Left hindlimb (tissue), 1 donor: Measurements from ENCODE around the gene RASGEF1B.

ENCODE experiments used
- DNase-seq: peaks from one replicate; pipeline ENCODE4 v3.0.0-alpha.2; 2018

Gene RASGEF1B

DNA sequence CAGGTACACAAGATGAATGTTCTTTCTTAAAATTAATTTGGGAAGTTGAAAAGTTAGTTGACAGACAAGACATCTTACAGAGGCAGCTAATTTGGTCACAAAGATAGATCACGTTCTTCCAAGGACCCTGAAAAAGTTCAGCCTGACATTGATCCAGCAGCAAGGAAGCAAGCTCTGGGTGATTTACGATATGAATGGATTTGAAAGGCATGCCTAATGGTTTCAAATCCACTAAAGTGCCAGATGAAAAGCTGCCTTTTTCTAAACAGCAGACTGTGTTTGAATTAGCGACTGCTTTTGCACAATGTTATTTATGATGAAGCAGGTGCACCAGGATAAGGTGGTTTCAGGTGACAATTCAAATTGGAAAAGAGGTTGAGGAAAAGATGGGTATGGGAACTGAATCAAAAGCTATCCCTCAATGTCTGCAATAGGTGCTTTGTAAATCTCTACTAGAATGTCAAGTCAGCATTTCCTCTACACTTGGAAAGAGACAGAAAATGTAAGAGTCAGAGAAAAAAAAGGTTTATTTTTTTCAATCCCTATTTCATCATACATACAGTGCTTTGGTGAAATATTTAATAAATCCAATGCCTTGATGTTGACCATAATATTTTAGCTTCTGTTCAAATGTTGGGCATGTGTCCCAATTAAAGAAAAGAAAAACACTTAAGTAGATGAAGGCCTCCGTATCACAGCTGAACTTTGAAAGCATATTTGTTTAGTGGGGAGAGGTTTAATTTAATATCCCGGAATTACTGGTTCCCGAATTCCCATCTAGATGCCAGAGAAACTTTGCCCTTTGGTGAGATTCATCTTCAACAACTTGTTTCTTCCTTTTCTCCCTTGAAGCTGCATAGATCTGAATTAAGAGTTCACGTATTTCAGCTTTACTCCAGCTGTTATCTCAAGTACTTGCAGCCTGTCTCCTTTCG lies 6.0 kb downstream of the RASGEF1B start:
- no peak for DNase-seq

DNA sequence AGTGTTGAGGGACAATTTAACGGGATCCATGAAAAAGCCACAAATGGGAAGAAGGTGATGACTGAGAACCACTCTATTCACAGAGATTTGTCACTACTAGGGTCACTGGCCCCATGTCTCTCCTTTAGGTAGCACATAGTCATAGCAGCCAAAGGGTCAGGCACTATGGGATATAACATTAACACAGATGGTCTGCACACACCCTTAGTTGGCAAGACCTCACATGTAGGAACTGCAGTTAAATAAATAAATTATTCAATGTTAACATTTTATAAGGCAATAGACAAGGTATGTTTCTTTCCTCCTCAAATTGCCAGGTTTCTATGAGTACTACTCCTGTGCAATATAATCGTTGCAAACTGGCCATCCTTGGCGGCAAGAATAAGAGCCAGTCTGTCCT lies 10.9 kb downstream of the RASGEF1B start:
- no peak for DNase-seq

DNA sequence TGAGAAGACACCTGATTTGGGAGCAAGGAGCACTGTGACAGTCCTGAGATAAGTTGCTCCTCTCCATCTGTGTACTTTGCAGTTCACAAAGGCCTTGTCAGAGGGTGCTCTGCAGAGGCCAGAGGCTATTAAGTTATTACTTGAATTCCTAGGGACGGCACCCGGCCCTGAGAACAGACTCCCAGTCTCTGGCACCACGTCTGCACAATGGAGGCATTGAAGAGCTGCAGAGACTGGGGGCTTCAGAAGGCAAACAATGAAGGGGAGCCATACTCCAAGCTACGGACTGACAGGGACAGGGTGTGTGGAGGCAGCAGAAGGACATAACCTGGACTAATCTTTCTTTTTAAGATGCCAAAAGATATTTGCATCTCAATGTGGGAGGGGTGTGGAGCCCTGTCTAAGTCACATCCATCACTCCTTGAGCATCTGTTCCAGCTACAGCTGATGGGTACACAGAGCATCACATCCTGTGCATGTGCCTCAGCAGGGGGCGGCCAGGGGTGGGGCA lies 11.5 kb downstream of the RASGEF1B start:
- no peak for DNase-seq

DNA sequence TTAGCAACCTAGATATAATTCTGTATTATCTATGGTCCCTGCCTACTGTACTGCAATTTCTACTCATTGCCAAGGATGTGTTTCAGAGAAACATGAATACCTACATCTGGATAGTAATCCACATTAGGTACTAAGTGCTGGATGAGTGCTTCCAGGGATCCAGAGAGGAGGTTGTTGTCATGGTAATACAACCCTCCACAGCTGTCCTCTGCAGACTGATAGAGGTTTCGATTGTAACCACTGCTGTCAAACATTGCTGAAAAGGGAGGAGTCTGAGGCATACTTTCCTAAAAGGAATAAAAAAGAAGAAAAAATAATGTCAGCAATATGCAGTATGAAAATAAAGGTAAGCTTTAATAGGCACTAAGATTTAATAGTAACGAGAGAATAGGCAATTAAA lies 12.5 kb downstream of the RASGEF1B start:
- no peak for DNase-seq

DNA sequence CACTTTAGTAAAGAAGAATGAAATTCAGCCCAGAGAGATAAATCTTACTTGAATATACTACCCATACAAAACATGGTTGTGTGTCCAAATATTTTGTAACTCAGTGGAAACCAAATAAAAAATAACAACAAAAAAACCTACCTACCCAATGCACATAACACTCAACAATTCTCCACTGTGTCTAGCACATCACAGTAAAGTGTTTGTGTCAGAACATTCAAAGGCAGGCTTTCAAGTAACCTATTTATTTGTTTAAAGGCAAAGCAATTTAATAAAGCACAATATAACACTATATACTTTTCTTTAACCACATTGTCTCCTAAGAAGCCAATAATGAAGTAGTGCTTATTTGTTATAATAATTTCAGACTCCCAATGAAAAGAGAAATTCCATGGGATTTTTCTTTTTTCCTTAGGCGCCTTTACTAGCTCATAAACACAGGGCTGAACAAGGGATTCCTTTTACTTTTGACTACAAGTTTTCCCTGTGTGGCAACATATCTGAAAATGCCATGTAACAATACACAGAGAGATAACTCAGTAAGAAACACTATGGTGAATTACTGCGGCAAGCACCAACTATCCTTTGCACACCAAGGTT lies 13.7 kb downstream of the RASGEF1B start:
- no peak for DNase-seq

DNA sequence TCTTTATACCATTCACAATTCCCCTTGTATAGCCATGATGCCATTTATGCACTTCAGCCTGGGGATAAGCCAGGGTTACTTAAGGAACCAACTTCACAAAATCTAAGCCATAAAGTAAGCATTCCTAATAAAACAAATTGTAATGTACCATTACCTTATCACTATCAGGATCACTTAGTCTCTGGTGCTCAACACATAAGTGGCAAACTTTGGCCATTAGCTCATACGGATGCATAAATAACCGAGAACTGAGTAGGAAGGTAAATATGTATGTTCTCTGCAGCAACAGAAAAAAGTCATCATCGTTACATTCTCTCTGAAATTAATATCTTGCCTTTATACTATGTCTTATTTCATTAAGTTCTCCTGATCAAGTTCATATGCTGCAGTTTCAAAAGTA lies 14.4 kb downstream of the RASGEF1B start:
- no peak for DNase-seq

DNA sequence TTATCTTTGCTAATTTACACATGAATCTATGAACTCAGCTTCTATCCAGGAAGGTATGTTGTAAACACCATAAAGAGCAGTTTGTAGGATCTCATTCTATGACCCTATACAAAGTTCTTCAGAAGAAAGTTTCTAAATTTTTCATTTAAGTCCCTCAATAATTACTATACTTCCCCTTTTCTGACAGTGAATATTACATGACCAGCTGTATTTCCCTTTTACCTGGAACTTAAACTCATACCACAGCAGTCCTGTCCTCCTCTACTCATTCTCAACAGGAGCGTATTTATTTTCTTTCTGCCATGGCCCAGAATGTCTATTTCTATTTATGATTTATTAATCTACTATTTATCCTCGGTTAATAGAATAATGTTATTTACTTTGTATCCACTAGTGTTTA lies 15.8 kb downstream of the RASGEF1B start:
- no peak for DNase-seq

DNA sequence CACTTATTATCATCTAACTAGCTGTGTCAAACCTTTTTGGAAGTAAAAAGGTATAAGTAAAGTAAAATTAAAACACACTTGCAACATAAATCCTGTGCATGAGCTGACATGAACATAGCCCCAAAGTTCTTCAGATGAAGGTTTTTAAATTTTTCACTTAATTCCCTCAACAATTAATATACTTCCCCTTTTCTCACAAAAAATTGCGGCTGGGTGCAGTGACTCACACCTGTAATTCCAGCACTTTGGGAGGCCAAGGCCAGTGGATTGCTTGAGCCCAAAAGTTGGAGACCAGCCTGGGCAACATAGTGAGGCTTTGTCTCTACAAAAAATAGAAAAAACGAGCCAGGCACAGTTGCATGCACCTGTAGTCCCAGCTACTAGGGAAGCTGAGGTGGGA lies 16.8 kb downstream of the RASGEF1B start:
- no peak for DNase-seq

DNA sequence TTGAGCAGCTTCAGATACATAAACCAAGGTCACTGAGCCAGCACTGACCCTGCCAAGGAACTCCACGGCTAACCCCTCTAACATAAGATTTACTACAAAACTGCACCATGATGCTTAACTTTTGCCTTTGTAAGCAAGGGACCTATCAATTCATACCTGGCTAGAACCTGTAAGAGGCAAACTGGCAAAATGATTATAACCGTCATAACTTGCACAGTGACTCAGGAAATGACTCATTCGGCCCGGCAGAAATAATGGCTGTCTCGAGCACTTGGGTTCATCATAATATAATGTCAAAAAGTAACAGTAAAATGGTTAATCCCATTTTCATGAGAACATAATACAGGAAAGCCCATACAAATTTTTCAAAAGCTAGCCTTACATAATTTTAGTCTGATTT lies 17.2 kb downstream of the RASGEF1B start:
- DNase-seq = no peak

DNA sequence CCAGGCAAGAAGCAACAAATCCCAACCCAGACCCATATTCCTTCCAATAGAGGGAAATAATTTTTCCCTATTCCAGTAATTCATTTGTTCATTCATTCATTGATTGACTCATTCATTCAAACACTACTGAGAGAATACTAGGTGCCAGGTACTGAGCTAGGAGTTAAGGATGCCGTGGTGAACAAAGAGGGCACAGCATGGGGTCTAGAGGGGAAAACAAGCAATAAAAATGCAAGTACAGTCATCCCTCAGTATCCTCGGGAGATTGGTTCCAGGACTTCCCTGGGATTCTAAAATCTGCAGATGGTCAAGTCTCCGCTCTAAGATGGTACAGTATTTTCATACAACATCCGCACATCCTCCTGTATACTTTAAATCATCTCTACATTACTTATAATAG lies 18.7 kb downstream of the RASGEF1B start:
- DNase-seq = no peak

DNA sequence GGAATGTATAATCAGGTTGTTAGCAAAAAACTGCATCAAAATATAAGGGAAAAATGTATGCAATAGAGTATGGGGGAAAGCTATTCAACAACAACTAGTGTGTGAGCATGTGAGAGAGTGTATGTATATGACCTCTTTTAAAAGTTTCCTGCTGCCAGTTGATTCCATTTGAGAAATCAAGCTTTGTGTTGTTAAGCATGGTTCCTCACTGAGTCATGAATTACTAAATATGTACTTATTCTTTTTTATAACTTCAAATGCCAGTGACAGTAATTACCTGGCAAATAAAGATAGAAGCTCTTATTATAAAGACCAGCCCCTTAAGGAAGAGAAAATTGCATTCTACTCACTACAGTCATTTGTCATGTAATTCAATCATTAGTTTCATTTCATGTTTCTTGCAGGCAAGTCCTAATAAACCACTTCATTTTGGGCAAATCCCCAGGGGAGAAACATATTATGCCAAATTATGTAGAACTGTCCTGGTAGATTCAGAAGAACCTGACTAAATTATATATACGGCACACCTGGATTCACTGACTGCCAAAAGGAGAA lies 19.2 kb downstream of the RASGEF1B start:
- DNase-seq = no peak

DNA sequence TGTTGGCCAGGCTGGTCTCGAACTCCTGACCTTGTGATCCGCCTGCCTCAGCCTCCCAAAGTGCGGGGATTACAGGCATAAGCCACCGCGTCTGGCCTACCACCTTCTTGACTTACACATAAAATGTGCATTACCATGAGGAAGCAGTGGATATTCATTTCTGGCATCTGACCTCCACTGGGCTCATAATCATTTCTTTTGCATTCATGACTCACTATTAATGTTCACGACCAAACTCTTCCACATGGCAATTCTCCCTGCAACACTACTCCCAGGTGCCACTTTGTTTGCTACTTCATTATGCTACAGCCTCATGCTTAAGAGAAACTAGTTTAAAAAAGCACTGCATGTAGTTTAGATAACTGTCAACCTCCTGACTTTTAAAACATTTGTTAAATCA lies 22.7 kb downstream of the RASGEF1B start:
- no peak for DNase-seq

DNA sequence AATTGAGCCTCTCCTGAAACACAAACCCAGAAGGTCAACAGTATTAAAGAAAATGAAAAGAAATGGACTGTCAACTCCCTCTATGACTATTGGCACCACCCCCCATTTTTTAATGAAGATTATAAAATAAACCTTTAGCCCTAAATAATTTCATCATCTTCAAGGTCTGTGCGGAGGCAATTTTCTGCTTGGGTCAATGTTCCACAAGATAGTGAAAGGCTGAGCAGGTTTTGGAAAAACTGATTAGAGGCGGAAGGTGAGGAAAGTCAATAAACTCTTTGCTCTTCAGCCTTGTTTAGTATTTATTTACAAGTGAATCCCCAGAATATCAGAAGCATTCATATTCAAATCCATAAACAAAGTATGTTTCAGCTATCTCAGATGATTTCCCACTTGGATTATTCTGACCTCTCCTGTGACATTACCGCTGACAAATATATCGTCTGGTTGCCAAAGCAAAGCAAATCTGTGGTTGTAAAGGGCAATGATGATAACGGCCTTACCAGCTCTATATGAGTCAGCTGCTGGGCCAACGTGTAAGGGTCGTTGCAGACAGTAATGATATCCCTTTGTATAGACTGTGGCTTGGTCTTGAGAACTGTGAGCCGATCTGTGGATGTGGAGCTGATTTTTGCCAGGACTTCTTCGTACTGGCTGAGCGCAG lies 24.0 kb downstream of the RASGEF1B start:
- no peak for DNase-seq

DNA sequence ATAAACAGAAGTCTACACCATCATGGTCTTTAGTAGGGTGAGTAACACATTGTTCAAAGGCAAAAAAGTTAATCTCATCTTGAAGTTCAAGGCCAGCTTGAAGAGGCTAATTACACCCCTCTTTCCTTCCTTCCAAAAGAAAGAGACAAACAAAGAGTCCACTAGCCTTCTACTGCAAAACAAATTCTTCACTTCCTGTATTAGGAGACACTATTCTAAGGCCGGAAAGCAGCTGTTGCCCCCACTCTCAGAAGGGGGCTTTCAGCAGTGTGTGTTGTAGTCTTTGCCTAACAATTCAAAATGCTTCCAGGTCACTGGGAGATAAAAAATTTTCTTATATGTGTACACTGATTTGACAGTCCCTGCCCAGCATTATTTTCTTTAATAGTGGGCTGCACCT lies 25.1 kb downstream of the RASGEF1B start:
- DNase-seq = no peak

DNA sequence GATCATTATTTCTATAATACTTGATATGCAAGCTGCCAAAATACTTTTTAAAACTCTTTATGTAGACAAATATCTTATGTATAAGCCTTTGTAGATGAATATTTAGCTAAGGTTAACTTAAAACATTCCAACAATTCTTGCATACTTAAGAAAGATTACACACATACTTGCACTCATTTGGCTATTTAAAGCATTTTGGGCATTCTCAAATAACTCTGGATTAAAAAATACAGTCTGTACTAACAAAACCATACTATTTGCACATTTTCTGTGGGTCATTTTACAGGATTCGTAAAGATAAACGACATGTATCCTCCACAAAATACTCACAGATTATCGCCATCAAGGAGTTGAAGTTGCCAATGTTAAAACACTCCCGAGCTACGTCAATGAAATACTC lies 26.5 kb downstream of the RASGEF1B start:
- DNase-seq = no peak

DNA sequence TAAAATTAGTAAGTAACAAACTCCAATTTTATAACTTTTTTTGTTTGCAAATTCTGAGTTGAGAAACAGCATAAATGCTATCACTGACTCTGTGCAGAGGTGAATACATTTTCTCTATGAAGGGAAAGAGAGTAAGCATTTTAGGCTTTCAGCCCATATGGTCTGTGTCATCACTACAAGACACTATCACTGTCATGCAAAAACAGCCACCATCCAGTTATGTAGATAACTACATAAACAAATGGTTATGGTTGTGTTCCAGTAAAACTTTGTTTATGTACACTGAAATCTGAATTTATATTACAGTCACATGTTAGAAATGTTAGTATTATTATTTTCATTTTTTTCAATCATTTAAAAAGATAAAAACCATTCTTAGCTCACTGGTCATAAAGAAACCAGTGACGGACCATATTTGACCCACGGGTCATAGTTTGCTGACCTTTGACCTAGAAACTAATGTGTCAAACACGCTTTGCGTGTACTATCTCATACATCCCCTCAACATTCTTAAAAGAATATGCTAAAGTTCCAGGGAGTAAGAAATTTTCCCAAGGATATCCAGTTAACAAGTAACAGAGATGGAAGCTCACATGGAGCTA lies 29.1 kb downstream of the RASGEF1B start:
- no peak for DNase-seq

DNA sequence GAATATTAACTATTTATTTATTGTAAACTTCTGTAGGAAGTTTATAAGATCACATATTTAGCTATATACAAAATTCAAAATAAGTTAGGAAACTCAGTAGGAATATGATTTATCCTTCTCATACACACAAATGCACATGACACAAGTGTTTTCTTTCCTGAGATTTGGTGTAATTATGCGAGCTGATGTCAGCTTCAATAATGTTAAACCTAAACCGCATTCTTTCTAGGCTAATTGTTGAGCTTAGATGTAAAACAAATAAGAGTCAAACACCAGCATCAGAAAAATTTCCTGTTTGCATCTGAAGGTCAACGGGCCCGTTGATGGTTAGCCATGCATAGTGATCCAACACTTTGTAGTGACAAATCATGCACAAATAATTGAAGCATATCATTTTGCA lies 30.8 kb downstream of the RASGEF1B start:
- no peak for DNase-seq

DNA sequence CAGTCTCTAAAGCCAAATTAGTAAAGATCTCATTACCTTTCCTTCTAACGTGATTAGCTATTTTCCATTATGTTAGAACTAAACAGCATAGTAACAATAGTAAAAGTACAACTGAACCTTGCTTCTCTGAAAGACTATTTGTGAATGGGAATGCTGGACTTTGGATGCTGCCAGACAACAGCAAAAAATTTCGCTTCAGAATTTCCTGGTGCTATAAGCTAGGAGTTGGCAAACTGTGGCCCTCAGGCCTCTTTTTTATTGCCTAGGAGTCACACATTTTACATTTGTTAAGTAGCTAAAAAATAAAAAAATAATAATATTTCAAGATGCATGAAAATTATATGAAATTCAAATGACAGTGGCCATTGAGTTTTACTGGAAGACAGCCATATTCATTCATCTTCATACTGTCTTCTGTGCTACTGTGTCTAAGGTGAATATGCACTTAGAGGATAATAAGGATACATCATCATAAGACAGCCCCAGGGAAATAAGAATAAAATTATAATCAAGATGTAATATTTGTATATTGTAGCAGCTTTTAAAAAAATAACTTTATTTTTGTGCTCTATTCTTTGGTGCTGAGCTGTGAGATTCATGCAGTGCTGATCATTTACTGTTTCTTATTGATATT lies 34.6 kb downstream of the RASGEF1B start:
- no peak for DNase-seq

DNA sequence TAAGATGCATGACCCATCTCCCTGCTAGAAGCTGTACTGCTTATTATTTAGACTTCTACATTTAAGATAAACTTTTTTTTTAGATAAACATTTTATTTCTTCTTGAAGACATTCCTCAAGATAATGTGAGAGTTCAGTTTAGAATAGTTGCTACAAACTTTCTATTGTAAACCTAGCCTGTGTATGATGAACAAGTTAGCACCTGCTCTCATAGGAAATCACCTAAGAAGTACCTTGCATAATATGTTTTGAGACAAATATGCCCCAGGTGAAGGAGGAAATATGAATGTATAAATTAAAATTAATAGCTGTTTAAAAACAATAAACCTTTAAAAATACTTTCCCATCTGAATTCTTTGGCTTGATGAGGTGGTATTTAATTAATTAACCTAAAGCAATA lies 35.6 kb downstream of the RASGEF1B start:
- DNase-seq = no peak

DNA sequence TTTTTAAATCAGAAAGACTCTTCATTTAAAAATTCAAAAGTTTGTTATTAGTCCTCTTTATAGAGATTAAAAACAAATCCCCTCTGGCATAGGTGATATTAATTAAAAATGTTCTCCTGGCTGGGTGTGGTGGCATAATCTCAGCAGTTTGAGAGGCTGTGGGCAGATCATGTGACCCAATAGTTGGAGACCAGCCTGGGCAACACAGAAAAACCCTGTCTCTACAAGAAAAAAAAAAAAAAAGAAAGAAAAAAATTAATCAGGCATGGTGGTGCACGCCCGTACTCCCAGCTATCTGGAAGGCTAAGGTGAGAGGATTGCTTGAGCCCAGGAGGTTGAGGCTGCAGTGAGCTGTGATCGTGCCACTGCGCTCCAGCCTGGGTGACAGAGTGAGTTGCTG lies 38.9 kb downstream of the RASGEF1B start:
- DNase-seq = no peak

DNA sequence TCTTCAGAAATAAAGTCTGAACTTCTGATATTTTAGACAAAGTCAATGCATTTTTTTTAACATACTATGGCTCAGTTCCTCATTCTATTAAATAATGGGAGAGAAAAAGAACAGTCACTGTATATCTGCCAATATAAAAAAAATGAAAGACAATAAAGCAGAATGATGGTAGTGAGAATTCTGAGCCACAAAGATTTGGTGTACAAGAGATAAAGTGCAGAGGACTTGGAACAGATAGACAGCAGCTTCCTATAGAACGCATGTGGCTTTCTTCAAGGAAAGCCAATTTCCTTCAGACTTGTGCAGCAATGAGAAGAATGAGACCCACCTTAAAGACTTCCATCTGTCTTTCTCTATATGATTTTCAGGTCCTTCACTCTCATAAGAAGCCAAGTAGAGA lies 39.7 kb downstream of the RASGEF1B start:
- DNase-seq = no peak

DNA sequence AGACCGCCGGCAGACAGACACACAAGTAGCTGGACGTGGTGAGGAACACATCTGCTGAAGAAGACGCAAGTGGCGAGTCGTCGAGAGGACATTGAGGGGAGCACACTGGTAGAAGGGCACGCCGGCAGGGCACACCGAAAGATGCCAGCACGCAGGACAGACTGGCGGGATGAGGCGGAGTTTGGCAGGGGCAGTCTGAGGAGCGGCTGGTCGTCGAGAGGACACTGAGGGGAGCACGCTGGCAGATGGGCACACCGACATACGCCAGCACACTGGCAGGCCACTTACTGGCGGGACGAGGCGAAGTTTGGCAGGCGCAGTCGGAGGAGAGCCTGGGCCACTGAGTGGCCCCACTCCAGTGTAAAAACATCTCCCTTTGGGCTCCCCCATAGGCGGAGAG lies 42.1 kb downstream of the RASGEF1B start:
- DNase-seq = no peak

DNA sequence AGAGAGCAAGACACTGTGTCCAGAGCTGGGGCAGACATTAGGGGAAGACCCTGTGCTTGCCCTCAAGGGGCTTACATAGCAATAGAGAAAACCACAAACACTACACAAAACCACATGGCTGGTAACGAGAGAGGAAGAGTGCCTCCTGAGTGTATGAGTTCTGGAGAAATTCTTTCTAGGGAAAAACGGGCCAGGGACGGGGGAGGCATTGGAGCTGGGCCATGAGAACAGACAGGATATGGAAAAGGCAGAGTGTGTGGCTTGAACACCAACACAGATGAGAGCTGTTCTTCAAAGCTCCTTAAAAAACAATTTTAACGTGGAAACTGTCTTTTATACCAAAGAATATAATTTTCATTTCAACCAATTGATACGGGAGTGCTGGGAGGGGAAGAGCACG lies 42.7 kb downstream of the RASGEF1B start:
- no peak for DNase-seq
